DLD1 (cell line): ENCODE results near the gene FAM240A.

Experiments
- in situ Hi-C: cut with HindIII; loops from 2 replicates; pipeline ENCODE4 v1.10.0; 2017; ENCODE audit warnings: low sequenced_read_pairs

Gene FAM240A

GRCh38 chr3:46624975-46625490 is 12.7 kb downstream of the FAM240A start:
- in situ Hi-C loops: no loop called here

GRCh38 chr3:46626039-46626438 is 13.7 kb downstream of the FAM240A start:
- in situ Hi-C loops: no loop called here

- in situ Hi-C loops: no loop called here
Measured at GRCh38 chr3:46627078-46627477, 14.8 kb downstream of the FAM240A start.

- in situ Hi-C loops: no loop called here
Measured at GRCh38 chr3:46628901-46629369, 16.6 kb downstream of the FAM240A start.

DNA sequence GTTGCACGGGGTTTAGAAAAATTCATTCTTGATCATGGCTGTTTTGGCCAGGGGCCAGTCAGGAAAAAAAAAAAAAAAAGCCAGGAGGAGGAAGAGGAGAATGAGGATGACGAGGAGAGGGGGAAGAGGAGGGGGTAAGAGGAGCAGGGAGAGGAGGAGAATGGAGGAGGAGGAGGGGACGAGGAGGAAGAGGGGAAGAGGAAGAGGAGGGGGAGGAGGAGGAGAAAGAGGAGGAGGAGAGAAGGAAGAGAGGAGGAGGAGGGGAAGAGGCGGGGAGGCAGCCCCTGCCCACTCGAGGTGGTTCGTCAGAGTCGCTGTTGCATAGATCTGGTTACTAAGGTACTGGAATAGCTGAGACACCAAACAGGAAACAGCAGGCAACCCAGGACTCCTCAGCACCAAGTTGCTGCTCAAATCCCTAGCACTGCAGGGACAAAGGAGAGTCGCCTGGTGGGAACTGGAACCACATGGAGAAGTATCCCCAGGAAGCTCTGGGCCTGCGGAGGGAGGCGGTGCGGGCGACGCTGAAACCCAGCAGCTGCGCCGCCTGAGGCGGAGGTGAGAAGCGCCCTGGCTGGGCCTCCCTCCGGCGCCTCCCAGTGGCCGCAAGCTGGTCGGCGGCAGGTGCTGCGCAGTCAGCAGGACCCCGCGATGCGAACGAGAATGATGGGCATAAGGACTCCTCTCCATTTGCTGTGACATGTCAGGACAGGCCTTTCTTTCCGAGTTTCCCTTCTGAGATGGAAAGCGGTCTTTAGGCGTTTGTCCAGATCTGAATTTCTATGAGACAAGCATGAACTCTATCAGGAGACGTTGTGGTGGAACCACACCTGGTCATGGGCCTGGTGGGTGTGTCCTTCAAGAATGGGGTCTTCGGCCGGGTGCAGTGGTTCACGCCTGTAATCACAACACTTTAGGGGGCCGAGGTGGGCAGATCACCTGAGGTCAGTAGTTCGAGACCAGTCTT is 17.5 kb downstream of the FAM240A start:
- in situ Hi-C loops: no loop called here

DNA sequence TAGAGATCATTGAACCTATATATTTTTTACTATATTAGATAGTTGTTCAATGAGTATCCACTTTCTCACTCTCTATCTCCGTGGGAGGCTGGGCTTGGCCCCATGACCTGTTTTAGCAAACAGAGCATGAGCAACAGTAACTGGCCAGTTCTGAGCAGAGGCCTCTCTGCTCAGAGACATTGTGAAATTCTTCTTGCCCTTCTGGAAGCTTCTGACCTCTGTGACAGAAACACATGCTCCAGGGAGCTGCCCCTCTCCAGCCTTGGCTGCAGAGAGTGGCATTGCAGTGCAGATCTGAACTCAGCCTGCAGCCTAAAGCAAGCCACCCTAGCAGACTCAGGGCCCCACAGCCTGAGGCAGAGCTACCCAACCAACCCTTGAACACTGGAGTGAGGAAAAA is 20.5 kb downstream of the FAM240A start:
- in situ Hi-C loops: no loop called here

- in situ Hi-C loops: no loop called here
Measured at GRCh38 chr3:46634856-46635255, 22.5 kb downstream of the FAM240A start.

DNA sequence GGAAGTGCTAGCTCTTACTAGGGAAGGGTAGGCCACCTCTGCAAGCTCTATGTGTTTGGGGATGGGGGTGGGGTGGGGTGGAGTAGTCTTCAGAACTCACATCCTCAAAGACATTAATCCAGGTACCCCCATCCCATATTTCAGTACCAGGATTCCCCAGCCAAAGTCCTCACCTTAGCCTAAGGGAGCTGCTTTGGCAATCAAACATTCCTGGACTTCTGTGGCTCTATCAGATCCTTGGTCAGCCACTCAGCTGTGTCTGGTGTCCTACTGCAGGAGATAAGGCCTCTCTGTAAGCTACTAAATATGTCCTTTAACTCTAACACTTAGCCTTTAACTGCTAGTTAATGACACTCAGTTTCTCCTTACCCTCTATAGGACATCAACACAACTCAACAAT is 26.9 kb downstream of the FAM240A start:
- in situ Hi-C loops: no loop called here

- in situ Hi-C loops: no loop called here
Measured at GRCh38 chr3:46640927-46641326, 28.6 kb downstream of the FAM240A start.

GRCh38 chr3:46642971-46643370 is 30.6 kb downstream of the FAM240A start:
- in situ Hi-C loops: no loop called here

DNA sequence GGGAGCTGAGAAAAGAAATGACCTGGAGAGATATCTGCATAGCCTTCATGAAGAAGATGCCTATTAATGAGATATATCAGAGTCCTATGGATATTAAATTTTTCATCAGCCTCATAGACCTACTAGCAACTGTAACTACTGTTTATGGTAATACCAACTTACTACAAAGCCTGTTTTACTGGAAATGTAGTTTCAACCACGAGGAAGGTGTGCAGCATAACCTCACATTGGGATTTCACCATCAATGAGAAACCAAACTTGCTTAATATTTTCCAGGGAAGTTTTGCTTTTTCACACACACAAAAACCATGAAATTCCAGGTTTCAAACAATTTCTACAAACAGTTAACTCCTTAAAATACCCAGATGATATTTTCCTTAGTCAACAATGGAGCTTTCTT is 31.4 kb downstream of the FAM240A start:
- in situ Hi-C loops: no loop called here

DNA sequence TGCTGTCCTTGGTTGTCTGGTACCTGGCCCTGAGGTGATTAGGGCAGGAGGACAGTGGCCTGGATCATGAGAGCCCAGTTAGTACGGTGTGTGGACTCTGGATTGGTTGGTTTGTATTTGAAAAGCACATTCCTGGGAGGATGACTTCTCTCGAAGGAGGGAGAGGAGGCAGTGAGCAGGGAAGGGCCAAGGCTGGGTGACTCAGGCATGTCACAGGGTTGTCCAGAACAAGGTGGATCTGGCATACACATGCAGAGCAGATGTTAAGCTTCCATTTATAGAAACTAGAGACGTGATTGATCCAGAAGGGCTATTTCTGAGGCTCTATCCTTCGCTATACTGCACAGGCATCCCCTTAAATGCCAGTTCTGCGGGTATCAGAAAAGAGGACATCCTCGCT is 34.4 kb downstream of the FAM240A start:
- in situ Hi-C loops: loop anchor here (5.0 kb wide), 1 partner anchor 54 kb away; no protein-coding TSS in a partner anchor

GRCh38 chr3:46648096-46648495 is 35.8 kb downstream of the FAM240A start:
- in situ Hi-C loops: loop anchor here (5.0 kb wide), 1 partner anchor 56 kb away; no protein-coding TSS in a partner anchor

GRCh38 chr3:46649436-46649835 is 37.1 kb downstream of the FAM240A start:
- in situ Hi-C loops: loop anchor here (5.0 kb wide), 1 partner anchor 57 kb away; no protein-coding TSS in a partner anchor

GRCh38 chr3:46651084-46651483 is 38.8 kb downstream of the FAM240A start:
- in situ Hi-C loops: no loop called here

DNA sequence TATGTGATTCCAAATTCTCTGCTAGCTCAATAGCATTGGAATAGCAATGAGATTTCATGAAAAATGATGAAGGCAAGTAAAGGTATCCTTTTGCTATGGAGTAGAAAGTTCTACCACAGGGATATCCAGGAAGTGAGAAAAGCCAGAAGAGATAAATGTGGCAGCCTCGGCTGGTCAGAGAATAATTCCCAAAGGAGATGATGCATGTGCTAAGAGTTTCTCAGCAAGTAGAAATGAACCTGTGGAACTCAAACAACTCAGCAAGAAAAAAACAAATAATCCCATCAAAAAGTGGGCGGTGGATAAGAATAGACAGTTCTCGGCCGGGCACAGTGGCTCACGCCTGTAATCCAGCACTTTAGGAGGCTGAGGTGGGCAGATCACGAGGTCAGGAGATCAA is 42.9 kb downstream of the FAM240A start:
- in situ Hi-C loops: no loop called here

- in situ Hi-C loops: no loop called here
Measured at GRCh38 chr3:46656778-46657556, 44.6 kb downstream of the FAM240A start.

DNA sequence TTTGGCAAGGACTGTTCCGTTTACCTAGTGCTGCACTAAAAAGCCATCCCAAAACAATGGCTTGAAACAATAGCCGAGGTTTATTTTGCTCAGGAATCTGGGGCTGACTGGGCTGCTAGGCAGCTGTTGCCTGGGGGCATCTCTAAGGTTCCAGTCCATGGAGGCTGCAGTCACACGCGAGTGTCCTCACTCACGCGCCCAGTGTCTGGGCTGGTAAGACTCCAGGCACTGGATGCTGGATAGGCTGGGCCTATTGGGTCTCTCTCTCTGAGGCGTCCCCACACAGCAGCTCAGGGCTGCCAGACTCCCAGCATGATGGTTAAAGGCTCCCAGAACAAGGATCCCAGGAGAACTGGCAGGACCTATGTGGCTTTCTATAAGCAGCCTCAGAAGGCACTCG is 47.0 kb downstream of the FAM240A start:
- in situ Hi-C loops: no loop called here

GRCh38 chr3:46660003-46660402 is 47.7 kb downstream of the FAM240A start:
- in situ Hi-C loops: no loop called here

- in situ Hi-C loops: no loop called here
Measured at GRCh38 chr3:46660543-46661523, 48.5 kb downstream of the FAM240A start.
